Measurements from ENCODE around the gene KIF3A. TPM values are rescaled to one million over a fixed set of nuclear protein-coding genes. Genes with fewer than 3 reads are reported as not detected.
A peak's percentile ranks its signal among the peaks of the same experiment; 100 is the strongest.

The KIF3A gene
- total and polyA plus RNA-seq, 2 experiments from 2014 or later = 5.4 to 10.5 TPM

- Histone ChIP-seq H3K27me3 (no peaks in the 10 kb centered on the region), H3K27ac (no peak overlapping the region), H3K4me1 (ENCODE audit: low read depth) (no peaks in the 10 kb centered on the region), H3K9me3 (ENCODE audit: low read depth) (no peaks in the 10 kb centered on the region), H3K4me3 (no peak overlapping the region), H3K36me3 (no peaks in the 10 kb centered on the region)
- TF ChIP-seq, protein P1, sequence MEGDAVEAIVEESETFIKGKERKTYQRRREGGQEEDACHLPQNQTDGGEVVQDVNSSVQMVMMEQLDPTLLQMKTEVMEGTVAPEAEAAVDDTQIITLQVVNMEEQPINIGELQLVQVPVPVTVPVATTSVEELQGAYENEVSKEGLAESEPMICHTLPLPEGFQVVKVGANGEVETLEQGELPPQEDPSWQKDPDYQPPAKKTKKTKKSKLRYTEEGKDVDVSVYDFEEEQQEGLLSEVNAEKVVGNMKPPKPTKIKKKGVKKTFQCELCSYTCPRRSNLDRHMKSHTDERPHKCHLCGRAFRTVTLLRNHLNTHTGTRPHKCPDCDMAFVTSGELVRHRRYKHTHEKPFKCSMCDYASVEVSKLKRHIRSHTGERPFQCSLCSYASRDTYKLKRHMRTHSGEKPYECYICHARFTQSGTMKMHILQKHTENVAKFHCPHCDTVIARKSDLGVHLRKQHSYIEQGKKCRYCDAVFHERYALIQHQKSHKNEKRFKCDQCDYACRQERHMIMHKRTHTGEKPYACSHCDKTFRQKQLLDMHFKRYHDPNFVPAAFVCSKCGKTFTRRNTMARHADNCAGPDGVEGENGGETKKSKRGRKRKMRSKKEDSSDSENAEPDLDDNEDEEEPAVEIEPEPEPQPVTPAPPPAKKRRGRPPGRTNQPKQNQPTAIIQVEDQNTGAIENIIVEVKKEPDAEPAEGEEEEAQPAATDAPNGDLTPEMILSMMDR (IDR thresholded peaks at IDR 0.05; ENCODE audit: low read depth, low read length) = no peak
- DNase-seq (ENCODE audit: low read depth in 1 of 2, low spot score in 1 of 2) = no peak
Observed at GRCh38 chr5:132679717-132680380, 57.5 kb downstream of the KIF3A start.

- Histone ChIP-seq H3K4me1 (ENCODE audit: low read depth) (no peaks in the 10 kb centered on the region), H3K27me3 (no peaks in the 10 kb centered on the region), H3K4me3 (no peak overlapping the region), H3K27ac (no peak overlapping the region), H3K9me3 (ENCODE audit: low read depth) (no peaks in the 10 kb centered on the region), H3K36me3 (no peaks in the 10 kb centered on the region)
- TF ChIP-seq, protein P1 (IDR thresholded peaks at IDR 0.05; ENCODE audit: low read depth, low read length) = no peak
- DNase-seq (ENCODE audit: low read depth in 1 of 2, low spot score in 1 of 2) = no peak
Observed at GRCh38 chr5:132679166-132679565, 58.2 kb downstream of the KIF3A start.

DNA sequence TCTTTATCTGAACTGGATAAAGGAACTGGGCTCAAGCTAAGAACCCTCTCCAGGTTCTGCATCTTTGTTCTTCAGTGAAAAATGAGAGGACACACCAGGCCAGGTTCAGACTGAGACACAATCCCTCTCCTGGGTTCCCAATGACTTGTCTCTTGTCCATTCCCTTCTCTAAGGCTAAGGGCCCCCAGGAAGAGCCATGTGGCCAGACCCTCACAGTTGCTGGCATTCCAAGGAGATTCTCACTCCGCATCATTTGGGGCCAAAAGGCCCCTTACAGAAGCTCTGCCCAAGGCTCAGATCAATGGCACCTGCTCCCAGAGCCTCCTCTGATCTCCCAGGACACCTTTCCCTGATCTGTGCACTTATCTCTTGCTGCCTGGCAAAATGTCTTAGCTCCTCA, 58.6 kb downstream of the KIF3A start:
- Histone ChIP-seq H3K27me3 (no peaks in the 10 kb centered on the region), H3K27ac (no peak overlapping the region), H3K36me3 (no peaks in the 10 kb centered on the region), H3K9me3 (ENCODE audit: low read depth) (no peaks in the 10 kb centered on the region), H3K4me3 (no peak overlapping the region), H3K4me1 (ENCODE audit: low read depth) (no peaks in the 10 kb centered on the region)
- TF ChIP-seq, protein P1 (IDR thresholded peaks at IDR 0.05; ENCODE audit: low read depth, low read length) = no peak
- no peak for DNase-seq (ENCODE audit: low read depth in 1 of 2, low spot score in 1 of 2)

GRCh38 chr5:132677682-132678400, 59.5 kb downstream of the KIF3A start:
- Histone ChIP-seq H3K27me3 (no peaks in the 10 kb centered on the region), H3K36me3 (no peaks in the 10 kb centered on the region), H3K4me3 (no peak overlapping the region), H3K4me1 (ENCODE audit: low read depth) (no peaks in the 10 kb centered on the region), H3K27ac (no peak overlapping the region), H3K9me3 (ENCODE audit: low read depth) (no peaks in the 10 kb centered on the region)
- no peak for DNase-seq (ENCODE audit: low read depth in 1 of 2, low spot score in 1 of 2)
- TF ChIP-seq, protein P1 (IDR thresholded peaks at IDR 0.05; ENCODE audit: low read depth, low read length) = no peak

DNA sequence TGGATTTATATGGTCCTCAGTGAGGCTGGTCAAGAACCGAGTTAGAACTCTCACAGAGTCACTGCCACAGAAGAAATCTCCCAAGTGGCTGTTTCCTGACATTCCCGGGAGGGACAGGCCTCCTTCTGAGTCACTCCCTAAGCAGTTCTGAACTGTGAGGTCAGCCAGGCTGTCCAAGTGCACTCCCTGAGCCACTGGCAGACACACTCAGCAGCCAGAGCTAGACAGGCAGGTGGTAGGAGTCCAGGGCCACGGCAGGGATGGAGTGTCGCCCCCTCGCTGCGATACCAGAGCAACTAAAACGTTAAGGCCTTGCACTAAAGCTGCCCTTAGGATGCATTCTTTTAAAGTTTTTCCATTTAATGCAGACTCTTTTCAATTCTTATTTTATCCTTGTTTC, 60.2 kb downstream of the KIF3A start:
- peak; percentile 33 to 71 for DNase-seq (ENCODE audit: low read depth in 1 of 2, low spot score in 1 of 2)
- H3K9me3 ChIP-seq (ENCODE audit: low read depth) = no peaks in the 10 kb centered on the region
- H3K4me3 ChIP-seq = no peak overlapping the region
- H3K27ac ChIP-seq = no peak overlapping the region
- no peaks in the 10 kb centered on the region for H3K36me3 ChIP-seq
- no peaks in the 10 kb centered on the region for H3K4me1 ChIP-seq (ENCODE audit: low read depth)
- H3K27me3 ChIP-seq = no peaks in the 10 kb centered on the region
- TF ChIP-seq, protein P1 (IDR thresholded peaks at IDR 0.05; ENCODE audit: low read depth, low read length) = peak; percentile 33
